NCI-H446 treated with DMSO at 0.1 percent for 48 hours (cell line): ENCODE data around the gene JADE2.
A peak's percentile ranks its signal among the peaks of the same experiment; 100 is the strongest.
"Not testable (repeated sequence)": the region's sequence is repeated elsewhere in the genome, so short reads cannot be mapped to it uniquely, and the experiment has no call there.

Experiments used
- DNase-seq: peaks from one replicate; lab custom pipeline; 2025; lab: John Stamatoyannopoulos, UW

The JADE2 gene

GRCh38 chr5:134552301-134552700 is 26.8 kb downstream of the JADE2 start:
- DNase-seq: peak; percentile 17

- not testable (repeated sequence) for DNase-seq
Observed at GRCh38 chr5:134552716-134553115, 27.2 kb downstream of the JADE2 start.

- peak; percentile 60 for DNase-seq
Observed at GRCh38 chr5:134553821-134554267, 28.4 kb downstream of the JADE2 start.

GRCh38 chr5:134554319-134555222 is 29.1 kb downstream of the JADE2 start:
- no peak for DNase-seq

- no peak for DNase-seq
Observed at GRCh38 chr5:134555223-134555889, 29.9 kb downstream of the JADE2 start.

GRCh38 chr5:134555890-134556311 is 30.4 kb downstream of the JADE2 start:
- peak; percentile 92 for DNase-seq

GRCh38 chr5:134556588-134556987 is 31.1 kb downstream of the JADE2 start:
- DNase-seq: not testable (repeated sequence)

- DNase-seq: no peak
Observed at GRCh38 chr5:134556994-134557393, 31.5 kb downstream of the JADE2 start.

- DNase-seq: no peak
Observed at GRCh38 chr5:134559672-134560071, 34.2 kb downstream of the JADE2 start.

GRCh38 chr5:134560698-134561097 is 35.2 kb downstream of the JADE2 start:
- DNase-seq: no peak

GRCh38 chr5:134561871-134562296 is 36.4 kb downstream of the JADE2 start:
- no peak for DNase-seq

- no peak for DNase-seq
Observed at GRCh38 chr5:134563221-134563620, 37.8 kb downstream of the JADE2 start.

GRCh38 chr5:134563962-134564361 is 38.5 kb downstream of the JADE2 start:
- no peak for DNase-seq

- no peak for DNase-seq
Observed at GRCh38 chr5:134564396-134564795, 38.9 kb downstream of the JADE2 start.

- no peak for DNase-seq
Observed at GRCh38 chr5:134565791-134566740, 40.6 kb downstream of the JADE2 start.

GRCh38 chr5:134566741-134567221 is 41.3 kb downstream of the JADE2 start:
- no peak for DNase-seq

- no peak for DNase-seq
Observed at GRCh38 chr5:134567641-134568336, 42.3 kb downstream of the JADE2 start.

- DNase-seq: no peak
Observed at GRCh38 chr5:134568337-134568700, 42.8 kb downstream of the JADE2 start.

GRCh38 chr5:134568761-134569695 is 43.6 kb downstream of the JADE2 start:
- DNase-seq: no peak

- no peak for DNase-seq
Observed at GRCh38 chr5:134569758-134570364, 44.4 kb downstream of the JADE2 start.
